Right renal pelvis (tissue), 4 donors: ENCODE results near the gene VPS35L. TPM values are rescaled to one million over a fixed set of nuclear protein-coding genes. Genes with fewer than 3 reads are reported as not detected.
"Not testable (repeated sequence)": the region's sequence is repeated elsewhere in the genome, so short reads cannot be mapped to it uniquely, and the experiment has no call there.

ENCODE experiments used
- DNase-seq, 4 donors: peaks; one replicate each; pipeline ENCODE4 v3.0.0-alpha.2; 2013; ENCODE audit warnings: low read depth in 4 of 4, low spot score in 3 of 4, missing footprints in 1 of 4
- polyA plus RNA-seq, 4 donors: library from polyadenylated mRNA; unstranded; fragments of 120-200 nt; gene quantifications; one replicate each; pipeline ENCODE4 v1.2.1, GENCODE V29; 2013; ENCODE audit not compliant: insufficient read length in 4 of 4

The VPS35L gene
- polyA plus RNA-seq, 4 donors: 60.7 to 69.3 (median 65.1) TPM

GRCh38 chr16:19708296-19709205 lies 153.0 kb downstream of the VPS35L start:
- no peak for DNase-seq

GRCh38 chr16:19709381-19710136 lies 154.1 kb downstream of the VPS35L start:
- no peak for DNase-seq

- no peak for DNase-seq
Measured at GRCh38 chr16:19710191-19710908, 154.8 kb downstream of the VPS35L start.

GRCh38 chr16:19710991-19711545 lies 155.6 kb downstream of the VPS35L start:
- no peak for DNase-seq

GRCh38 chr16:19711643-19712042 lies 156.1 kb downstream of the VPS35L start:
- no peak for DNase-seq

GRCh38 chr16:19712418-19713058 lies 157.0 kb downstream of the VPS35L start:
- no peak for DNase-seq

GRCh38 chr16:19713697-19714096 lies 158.2 kb downstream of the VPS35L start:
- no peak for DNase-seq

- no peak for DNase-seq
Measured at GRCh38 chr16:19715566-19715965, 160.1 kb downstream of the VPS35L start.

- DNase-seq: no peak
Measured at GRCh38 chr16:19716183-19716582, 160.7 kb downstream of the VPS35L start.

- DNase-seq: not testable (repeated sequence)
Measured at GRCh38 chr16:19716728-19717127, 161.2 kb downstream of the VPS35L start.

- DNase-seq: no peak
Measured at GRCh38 chr16:19717314-19717713, 161.8 kb downstream of the VPS35L start.

GRCh38 chr16:19717741-19718623 lies 162.5 kb downstream of the VPS35L start, which contains the start of the genes IQCK and KNOP1:
TSS of gene IQCK (plus strand) at chr16:19718271. CDS start at chr16:19718307, 36 bp downstream.
TSS of gene KNOP1 (minus strand) at chr16:19718227. CDS start at chr16:19715035, 3,192 bp downstream.
- DNase-seq: peak; percentile 80 to 87 (median 86)

- no peak for DNase-seq
Measured at GRCh38 chr16:19718624-19718965, 163.1 kb downstream of the VPS35L start.

- DNase-seq: no peak
Measured at GRCh38 chr16:19722269-19722952, 166.9 kb downstream of the VPS35L start.

GRCh38 chr16:19722981-19723380 lies 167.5 kb downstream of the VPS35L start:
- DNase-seq: no peak

GRCh38 chr16:19728636-19728965 lies 173.1 kb downstream of the VPS35L start:
- DNase-seq: no peak

- DNase-seq: no peak
Measured at GRCh38 chr16:19733551-19733950, 178.0 kb downstream of the VPS35L start.

- DNase-seq: no peak
Measured at GRCh38 chr16:19735074-19735867, 179.8 kb downstream of the VPS35L start.
